ENCODE results near the gene ABCB8. TPM values are rescaled to one million over a fixed set of nuclear protein-coding genes. Genes with fewer than 3 reads are reported as not detected.

ABCB8 gene
- total and polyA plus RNA-seq, 9 of the 15 experiments (the other 6 are each of a cell fraction or from before 2014, with no cell fraction given), result 7.6 to 106 (median 36.3) TPM

DNA sequence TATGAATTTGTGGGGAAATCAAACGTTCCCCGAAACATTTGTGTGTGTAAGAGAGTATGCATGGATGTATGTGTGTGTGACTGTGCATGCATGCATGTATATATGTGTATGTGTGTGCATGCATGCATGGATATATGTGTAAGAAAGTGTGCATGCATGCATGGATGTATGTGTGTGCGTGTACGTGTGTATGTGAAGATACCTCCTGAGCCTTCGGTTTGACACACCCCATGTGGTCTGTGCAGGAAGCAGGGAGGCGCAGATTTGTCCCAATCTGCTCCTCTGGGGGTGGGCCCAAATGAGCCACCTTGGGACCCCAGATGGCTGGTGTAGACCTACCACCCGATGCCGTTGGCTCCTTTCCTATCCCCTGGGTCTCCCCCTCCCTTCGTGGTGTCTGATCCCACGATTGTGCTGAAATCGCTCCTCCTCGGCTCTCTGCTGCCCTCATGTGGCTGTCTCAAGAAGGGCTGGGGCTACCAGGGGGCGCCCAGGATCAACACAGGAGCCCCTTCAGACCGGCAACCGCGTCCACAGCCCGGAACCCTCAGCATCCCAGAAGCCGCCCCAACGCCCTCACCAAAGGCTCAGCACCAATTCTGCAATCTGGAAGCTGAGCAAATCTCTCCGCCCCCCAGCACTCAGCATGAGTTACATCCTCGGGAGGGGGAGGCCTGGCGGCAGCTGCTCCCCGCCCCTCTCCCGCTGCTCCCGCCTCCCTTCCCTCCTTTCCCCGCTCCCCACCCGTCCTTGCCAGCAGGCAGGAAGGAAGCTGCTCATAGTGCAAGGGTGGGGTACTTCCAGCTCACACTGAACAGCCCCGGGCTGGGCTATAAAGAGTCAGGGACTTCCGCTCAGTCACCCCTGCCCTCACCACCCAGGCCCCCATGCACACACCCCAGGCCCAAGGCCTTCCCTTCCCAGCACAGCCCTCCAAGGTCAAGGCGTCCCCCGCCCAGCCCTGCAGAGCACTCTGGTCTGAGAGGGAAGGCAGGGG, 39.7 kb upstream of the ABCB8 start (continued):
- TF ChIP-seq NELFE (IDR thresholded peaks at IDR 0.05; ENCODE audit: insufficient read depth, insufficient read length) (no peak), YBX1 (IDR thresholded peaks at IDR 0.05) (no peak), PML (IDR thresholded peaks at IDR 0.05; ENCODE audit: low read length) (no peak), ZNF584 (CRISPR knock-in tag; IDR thresholded peaks at IDR 0.05; ENCODE audit: low read depth) (no peak), JUND (IDR thresholded peaks at IDR 0.05; ENCODE audit: borderline replicate concordance, low read depth, low read length) (no peak), JUND (tag; IDR thresholded peaks at IDR 0.05; ENCODE audit: borderline replicate concordance, low read depth, low read length) (0 out of 3 replicates have a peak, but pooled peaks have one; percentile 11), EP400 (IDR thresholded peaks at IDR 0.05) (peak; percentile 40; the same call in 1 of the 2 replicates), JUN (IDR thresholded peaks at IDR 0.05; ENCODE audit: borderline replicate concordance, low read depth, low read length) (0 out of 2 replicates have a peak, but pooled peaks have one; percentile 20), JUN (CRISPR knock-in tag; IDR thresholded peaks at IDR 0.05; ENCODE audit: borderline replicate concordance) (no peak), PYGO2 (tag; IDR thresholded peaks at IDR 0.05) (no peak), E2F3 (CRISPR knock-in tag; IDR thresholded peaks at IDR 0.05) (no peak), POLR2AphosphoS5 (IDR thresholded peaks at IDR 0.05; ENCODE audit: control insufficient read depth, insufficient read depth, low read depth, low read length) (no peak), ZNF212 (CRISPR knock-in tag; IDR thresholded peaks at IDR 0.05) (no peak), ESRRB (CRISPR knock-in tag; IDR thresholded peaks at IDR 0.05; ENCODE audit: borderline replicate concordance) (no peak), SP2 (IDR thresholded peaks at IDR 0.05; ENCODE audit: extremely low read depth, low read depth, low read length, poor library complexity, severe bottlenecking) (no peak), NFATC3 (IDR thresholded peaks at IDR 0.05) (no peak), NFE2L1 (tag; IDR thresholded peaks at IDR 0.05; ENCODE audit: borderline replicate concordance, low read depth) (no peak), U2AF2 (optimal IDR thresholded peaks at IDR 0.05; ENCODE audit: low read depth, low read length) (no peak), LARP7 (IDR thresholded peaks at IDR 0.05) (no peak), ZNF75A (CRISPR knock-in tag; IDR thresholded peaks at IDR 0.05) (no peak), ZNF561 (CRISPR knock-in tag; conservative IDR thresholded peaks at IDR 0.05) (no peak), HNRNPK (IDR thresholded peaks at IDR 0.05; ENCODE audit: low read depth, low read length, poor library complexity, severe bottlenecking) (no peak), TFAM (CRISPR knock-in tag; conservative IDR thresholded peaks at IDR 0.05) (no peak)
- TF ChIP-seq, protein P1, sequence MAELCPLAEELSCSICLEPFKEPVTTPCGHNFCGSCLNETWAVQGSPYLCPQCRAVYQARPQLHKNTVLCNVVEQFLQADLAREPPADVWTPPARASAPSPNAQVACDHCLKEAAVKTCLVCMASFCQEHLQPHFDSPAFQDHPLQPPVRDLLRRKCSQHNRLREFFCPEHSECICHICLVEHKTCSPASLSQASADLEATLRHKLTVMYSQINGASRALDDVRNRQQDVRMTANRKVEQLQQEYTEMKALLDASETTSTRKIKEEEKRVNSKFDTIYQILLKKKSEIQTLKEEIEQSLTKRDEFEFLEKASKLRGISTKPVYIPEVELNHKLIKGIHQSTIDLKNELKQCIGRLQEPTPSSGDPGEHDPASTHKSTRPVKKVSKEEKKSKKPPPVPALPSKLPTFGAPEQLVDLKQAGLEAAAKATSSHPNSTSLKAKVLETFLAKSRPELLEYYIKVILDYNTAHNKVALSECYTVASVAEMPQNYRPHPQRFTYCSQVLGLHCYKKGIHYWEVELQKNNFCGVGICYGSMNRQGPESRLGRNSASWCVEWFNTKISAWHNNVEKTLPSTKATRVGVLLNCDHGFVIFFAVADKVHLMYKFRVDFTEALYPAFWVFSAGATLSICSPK (IDR thresholded peaks at IDR 0.05; ENCODE audit: borderline replicate concordance), result peak; percentile 27; the same call in 1 of the 2 replicates
- TF ChIP-seq, protein P2, sequence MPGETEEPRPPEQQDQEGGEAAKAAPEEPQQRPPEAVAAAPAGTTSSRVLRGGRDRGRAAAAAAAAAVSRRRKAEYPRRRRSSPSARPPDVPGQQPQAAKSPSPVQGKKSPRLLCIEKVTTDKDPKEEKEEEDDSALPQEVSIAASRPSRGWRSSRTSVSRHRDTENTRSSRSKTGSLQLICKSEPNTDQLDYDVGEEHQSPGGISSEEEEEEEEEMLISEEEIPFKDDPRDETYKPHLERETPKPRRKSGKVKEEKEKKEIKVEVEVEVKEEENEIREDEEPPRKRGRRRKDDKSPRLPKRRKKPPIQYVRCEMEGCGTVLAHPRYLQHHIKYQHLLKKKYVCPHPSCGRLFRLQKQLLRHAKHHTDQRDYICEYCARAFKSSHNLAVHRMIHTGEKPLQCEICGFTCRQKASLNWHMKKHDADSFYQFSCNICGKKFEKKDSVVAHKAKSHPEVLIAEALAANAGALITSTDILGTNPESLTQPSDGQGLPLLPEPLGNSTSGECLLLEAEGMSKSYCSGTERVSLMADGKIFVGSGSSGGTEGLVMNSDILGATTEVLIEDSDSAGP (CRISPR knock-in tag; IDR thresholded peaks at IDR 0.05), result no peak; the same call in 1 of the 2 replicates

All from K562 (cell line).